Astrocyte of the spinal cord (primary cell): ENCODE results near the gene CACNA1B.
"Not testable (repeated sequence)": the region's sequence is repeated elsewhere in the genome, so short reads cannot be mapped to it uniquely, and the experiment has no call there.

Experiments used
- DNase-seq: peaks from one replicate; pipeline ENCODE4 v3.0.0; 2011; ENCODE audit warnings: low read depth, low spot score
- H3K4me3 ChIP-seq: 2 replicates; pipeline ENCODE4 v1.5.1; 2011; ENCODE audit warnings: low read depth, mild to moderate bottlenecking, low read length, moderate library complexity
- CTCF ChIP-seq: IDR thresholded peaks from 2 replicates; pipeline ENCODE4 v1.5.1; 2012; ENCODE audit warnings: low read depth, mild to moderate bottlenecking, low read length, inconsistent platforms
- in situ Hi-C: cut with HindIII; loops from 2 replicates; pipeline ENCODE4 v1.10.0; 2017; ENCODE audit warnings: low sequenced_read_pairs

CACNA1B gene

GRCh38 chr9:138147556-138147955 lies 270.0 kb downstream of the CACNA1B start:
- DNase-seq, result peak; percentile 27
- H3K4me3 ChIP-seq, in situ Hi-C loops: not testable (repeated sequence)
- TF ChIP-seq CTCF, result peak; percentile 27

GRCh38 chr9:138149672-138150656 lies 272.4 kb downstream of the CACNA1B start:
- peak overlapping the region; percentile 33 for H3K4me3 ChIP-seq
- in situ Hi-C loops, result not testable (repeated sequence)
- peak; percentile 29 for TF ChIP-seq CTCF
- peak; percentile 0 for DNase-seq

- DNase-seq, H3K4me3 ChIP-seq, in situ Hi-C loops: not testable (repeated sequence)
Observed at GRCh38 chr9:138155788-138156187, 278.2 kb downstream of the CACNA1B start.

- H3K4me3 ChIP-seq, in situ Hi-C loops, DNase-seq: not testable (repeated sequence)
Observed at GRCh38 chr9:138166793-138167192, 289.2 kb downstream of the CACNA1B start.
